NCI-H774 (cell line): ENCODE results near the gene GNB2.
A peak's percentile ranks its signal among the peaks of the same experiment; 100 is the strongest.
"Not testable (repeated sequence)": the region's sequence is repeated elsewhere in the genome, so short reads cannot be mapped to it uniquely, and the experiment has no call there.

Experiments
- DNase-seq: peaks from one replicate; lab custom pipeline; 2025; lab: John Stamatoyannopoulos, UW

GNB2 gene

DNA sequence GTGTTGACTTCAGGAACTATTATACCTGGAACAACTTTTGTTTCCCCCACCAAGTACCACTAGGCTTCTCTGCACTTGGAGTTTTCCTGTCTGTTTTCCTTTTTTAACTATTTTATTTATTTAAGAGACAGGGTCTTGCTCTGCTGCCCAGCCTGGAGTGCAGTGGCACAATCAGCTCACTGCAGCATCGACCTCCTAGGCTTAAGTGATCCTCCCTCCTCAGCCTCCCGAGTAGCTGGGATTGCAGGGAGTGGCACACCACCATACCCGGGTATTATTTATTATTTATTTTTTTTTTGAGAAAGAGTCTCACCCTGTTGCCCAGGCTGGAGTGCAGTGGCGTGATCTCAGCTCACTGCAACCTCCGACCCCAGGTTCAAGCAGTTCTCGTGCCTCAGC lies 22.6 kb downstream of the GNB2 start:
- no peak for DNase-seq

DNA sequence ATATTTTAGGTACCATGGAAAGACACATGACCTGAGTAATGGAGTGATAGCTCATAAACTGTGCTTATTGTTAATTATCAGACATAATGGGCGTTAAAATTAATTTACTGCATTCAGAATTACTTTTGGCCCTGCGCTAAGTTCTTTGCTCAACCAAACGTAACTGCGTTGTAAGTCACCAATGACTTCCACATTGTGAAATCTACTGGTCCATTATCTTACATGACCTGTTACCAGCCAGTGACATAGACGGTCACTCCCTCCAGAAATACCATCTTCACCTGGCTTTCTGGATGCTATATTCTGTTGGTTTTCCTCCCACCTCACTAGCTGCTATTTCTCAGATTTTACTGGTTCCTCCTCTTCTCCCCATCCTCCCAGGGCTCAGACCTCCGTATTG lies 25.5 kb downstream of the GNB2 start:
- no peak for DNase-seq

DNA sequence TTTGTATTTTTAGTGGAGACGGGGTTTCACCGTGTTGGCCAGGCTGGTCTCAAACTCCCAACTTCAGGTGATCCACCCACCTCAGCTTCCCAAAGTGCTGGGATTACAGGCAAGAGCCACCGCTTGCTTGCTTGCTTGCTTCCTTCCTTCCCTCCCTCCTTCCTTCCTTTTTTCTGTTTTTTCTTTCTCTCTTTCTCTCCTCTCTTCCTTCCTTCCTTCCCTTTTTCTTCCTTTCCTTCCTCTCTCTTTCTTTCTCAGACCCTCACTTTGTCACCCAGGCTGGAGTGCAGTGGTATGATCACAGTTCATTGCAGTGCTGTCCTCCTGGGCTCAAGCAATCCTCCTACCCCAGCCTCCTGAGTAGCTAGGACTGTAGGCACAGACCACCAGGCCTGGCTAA lies 27.5 kb downstream of the GNB2 start:
- DNase-seq, result not testable (repeated sequence)

DNA sequence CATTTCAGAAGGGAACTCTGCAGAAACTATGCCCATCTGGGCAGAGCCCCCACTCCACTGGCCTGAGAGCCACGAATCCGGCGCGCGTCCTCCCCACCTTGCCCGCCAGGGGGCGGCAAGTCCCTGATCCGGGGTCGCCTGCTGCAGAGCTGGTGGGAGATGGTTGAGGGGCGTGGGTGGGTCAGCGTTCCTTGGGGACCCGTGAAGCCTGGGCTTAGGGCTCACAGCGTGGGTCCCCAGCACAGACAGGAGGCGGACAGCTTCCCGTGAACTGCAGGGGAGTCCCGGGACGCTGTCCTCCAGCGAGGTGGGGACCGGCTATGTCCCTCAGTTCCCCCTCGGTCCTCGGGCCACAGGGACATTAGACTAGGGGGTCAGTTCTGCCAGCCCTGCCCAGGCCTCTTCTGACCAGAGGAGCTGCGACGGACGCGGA lies 31.8 kb downstream of the GNB2 start:
- peak; percentile 53 for DNase-seq

DNA sequence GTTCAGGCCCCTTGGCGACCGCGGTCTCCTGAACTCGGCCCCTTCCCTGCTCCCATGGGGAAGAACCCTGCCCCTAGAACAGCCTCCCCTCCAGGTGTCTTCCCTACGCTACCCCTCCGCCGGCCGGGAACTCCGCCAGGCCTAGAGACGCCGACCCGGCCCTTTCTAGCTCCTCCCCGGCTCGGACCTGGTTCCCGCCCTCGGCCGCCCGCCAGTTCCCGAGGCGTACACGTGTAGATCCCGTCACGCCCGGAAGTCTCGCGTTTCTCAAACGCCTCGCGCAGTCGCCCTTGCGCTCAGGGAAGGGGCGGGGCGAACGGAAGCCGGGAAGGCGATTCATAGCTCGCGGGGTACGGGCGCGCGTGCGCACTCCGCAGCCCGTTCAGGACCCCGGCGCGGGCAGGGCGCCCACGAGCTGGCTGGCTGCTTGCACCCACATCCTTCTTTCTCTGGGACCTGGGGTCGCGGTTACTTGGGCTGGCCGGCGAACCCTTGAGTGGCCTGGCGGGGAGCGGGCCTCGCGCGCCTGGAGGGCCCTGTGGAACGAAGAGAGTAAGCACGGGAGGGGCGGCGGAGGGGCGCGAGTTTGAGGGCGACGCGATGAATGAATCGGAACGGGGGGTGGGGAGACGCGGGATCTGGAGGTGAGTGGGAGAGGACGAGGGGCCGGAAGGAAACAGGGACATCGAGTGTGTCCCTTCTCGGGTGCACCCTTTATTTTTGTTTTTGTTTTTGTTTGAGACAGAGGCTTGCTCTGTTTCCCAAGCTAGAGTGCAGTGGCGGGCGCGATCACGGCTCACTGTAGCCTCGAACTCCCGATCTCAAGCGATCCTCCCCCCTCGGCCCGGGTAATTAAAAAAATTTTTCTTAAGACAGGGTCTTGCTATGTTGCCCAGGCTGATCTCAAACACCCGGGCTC lies 32.5 kb downstream of the GNB2 start, which contains the start of gene POP7:
Gene POP7 (plus strand): TSS at position 369 of the 919 bp plus-strand sequence. CDS start 710 bp downstream, outside the sequence.
- DNase-seq, result peak; percentile 97

DNA sequence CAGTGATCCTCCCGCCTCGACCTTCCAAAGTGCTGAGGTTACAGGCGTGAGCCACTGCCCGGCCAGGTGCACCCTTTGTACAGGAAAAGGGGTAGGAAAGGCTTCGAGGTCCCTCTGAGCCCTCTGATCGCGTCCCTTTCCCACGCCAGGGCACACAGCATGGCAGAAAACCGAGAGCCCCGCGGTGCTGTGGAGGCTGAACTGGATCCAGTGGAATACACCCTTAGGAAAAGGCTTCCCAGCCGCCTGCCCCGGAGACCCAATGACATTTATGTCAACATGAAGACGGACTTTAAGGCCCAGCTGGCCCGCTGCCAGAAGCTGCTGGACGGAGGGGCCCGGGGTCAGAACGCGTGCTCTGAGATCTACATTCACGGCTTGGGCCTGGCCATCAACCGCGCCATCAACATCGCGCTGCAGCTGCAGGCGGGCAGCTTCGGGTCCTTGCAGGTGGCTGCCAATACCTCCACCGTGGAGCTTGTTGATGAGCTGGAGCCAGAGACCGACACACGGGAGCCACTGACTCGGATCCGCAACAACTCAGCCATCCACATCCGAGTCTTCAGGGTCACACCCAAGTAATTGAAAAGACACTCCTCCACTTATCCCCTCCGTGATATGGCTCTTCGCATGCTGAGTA lies 33.3 kb downstream of the GNB2 start:
- DNase-seq, result no peak

DNA sequence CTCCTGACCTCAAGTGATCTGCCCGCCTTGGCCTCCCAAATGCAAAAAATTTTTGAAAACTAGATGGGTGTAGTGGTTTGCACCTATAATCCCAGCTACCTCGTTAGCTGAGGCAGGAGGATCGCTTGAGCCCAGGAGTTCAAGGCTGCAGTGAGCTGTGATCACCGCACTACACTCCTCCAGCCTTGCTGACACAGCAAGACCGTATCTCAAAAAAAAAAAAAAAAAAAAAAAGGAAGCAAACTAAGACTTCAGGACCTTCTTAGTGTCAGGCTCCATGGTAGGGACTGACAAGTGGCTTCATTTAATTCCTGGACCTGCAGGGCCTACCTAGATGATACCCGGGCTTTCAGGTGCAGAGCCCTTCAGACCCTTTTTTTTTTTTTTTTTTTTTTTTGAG lies 34.9 kb downstream of the GNB2 start:
- DNase-seq, result no peak

GRCh38 chr7:100710452-100710851 lies 36.9 kb downstream of the GNB2 start:
- no peak for DNase-seq

GRCh38 chr7:100711369-100711768 lies 37.8 kb downstream of the GNB2 start:
- DNase-seq, result no peak

DNA sequence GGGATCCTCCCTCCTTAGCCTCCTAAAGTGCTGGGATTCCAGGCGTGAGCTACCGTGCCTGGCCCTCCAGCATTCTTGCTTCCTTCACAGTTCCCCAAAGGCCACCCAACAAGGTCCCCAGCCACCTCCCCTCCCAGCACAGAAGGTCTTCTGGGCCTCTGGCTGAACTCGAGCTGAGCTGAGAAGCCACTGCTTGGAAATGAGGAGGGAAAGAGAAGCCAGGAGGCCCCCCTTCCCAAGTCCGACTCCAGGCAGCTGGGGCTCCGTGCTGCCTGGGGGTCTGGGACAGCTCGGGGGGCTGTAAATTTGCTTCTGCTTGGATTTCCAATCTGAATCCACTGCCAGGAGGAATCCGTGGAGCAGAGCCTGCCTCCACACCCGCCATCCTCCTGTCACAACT lies 41.2 kb downstream of the GNB2 start:
- DNase-seq, result no peak

DNA sequence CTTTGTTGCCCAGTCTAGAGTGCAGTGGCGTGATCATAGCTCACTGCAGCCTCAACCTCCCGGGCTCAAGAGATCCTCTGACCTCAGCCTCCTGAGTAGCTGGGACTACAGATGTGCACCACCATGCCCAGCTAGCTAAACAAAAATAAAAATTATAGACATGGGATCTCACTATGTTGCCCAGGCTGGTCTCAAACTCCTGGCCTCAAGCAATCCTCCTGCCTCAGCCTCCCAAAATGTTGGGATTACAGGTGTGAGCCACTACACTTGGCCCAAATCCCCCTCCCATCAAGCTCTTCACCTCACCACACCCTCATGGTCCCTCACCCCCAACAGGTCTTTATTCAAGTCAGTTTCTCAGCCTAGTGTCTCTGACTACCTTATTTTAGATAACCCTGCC lies 43.5 kb downstream of the GNB2 start:
- DNase-seq, result not testable (repeated sequence)

GRCh38 chr7:100719523-100720278 lies 46.2 kb downstream of the GNB2 start:
- DNase-seq, result no peak

DNA sequence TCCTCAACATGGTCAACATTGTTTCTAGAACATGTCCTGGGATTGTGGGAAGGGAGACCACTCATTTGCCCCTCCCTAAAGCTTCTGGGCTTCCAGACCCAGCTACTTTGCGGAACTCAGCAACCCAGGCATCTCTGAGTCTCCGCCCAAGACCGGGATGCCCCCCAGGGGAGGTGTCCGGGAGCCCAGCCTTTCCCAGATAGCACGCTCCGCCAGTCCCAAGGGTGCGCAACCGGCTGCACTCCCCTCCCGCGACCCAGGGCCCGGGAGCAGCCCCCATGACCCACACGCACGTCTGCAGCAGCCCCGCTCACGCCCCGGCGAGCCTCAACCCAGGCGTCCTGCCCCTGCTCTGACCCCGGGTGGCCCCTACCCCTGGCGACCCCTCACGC lies 46.7 kb downstream of the GNB2 start, which contains the start of gene EPO:
Gene EPO (plus strand): TSS at position 190 of the 392 bp plus-strand sequence. CDS start 513 bp downstream, outside the sequence.
- no peak for DNase-seq

GRCh38 chr7:100720671-100721504 lies 47.3 kb downstream of the GNB2 start:
- no peak for DNase-seq

DNA sequence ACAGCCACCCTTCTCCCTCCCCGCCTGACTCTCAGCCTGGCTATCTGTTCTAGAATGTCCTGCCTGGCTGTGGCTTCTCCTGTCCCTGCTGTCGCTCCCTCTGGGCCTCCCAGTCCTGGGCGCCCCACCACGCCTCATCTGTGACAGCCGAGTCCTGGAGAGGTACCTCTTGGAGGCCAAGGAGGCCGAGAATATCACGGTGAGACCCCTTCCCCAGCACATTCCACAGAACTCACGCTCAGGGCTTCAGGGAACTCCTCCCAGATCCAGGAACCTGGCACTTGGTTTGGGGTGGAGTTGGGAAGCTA lies 47.9 kb downstream of the GNB2 start:
- DNase-seq, result no peak

GRCh38 chr7:100722480-100723212 lies 49.1 kb downstream of the GNB2 start:
- no peak for DNase-seq

- no peak for DNase-seq
These were observed 50.3 kb downstream of the GNB2 start for GRCh38 chr7:100723732-100724275.

DNA sequence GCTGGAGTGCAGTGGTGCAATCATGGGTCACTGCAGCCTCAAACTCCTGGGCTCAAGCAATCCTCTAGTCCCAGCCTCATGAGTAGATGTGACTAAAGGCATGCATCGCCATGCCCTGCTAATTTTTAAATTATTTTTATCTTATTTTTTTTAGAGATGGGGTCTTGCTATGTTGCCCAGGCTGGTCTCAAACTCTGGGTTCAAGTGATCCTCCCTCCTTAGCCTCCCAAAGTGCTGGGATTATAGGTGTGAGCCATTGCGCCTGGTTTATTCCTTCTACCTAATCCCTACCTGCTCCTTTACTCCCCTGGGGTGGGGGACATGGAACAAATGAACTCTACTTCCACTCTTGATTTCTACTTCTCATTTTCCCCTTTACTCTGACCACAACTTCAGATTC lies 50.8 kb downstream of the GNB2 start:
- not testable (repeated sequence) for DNase-seq

DNA sequence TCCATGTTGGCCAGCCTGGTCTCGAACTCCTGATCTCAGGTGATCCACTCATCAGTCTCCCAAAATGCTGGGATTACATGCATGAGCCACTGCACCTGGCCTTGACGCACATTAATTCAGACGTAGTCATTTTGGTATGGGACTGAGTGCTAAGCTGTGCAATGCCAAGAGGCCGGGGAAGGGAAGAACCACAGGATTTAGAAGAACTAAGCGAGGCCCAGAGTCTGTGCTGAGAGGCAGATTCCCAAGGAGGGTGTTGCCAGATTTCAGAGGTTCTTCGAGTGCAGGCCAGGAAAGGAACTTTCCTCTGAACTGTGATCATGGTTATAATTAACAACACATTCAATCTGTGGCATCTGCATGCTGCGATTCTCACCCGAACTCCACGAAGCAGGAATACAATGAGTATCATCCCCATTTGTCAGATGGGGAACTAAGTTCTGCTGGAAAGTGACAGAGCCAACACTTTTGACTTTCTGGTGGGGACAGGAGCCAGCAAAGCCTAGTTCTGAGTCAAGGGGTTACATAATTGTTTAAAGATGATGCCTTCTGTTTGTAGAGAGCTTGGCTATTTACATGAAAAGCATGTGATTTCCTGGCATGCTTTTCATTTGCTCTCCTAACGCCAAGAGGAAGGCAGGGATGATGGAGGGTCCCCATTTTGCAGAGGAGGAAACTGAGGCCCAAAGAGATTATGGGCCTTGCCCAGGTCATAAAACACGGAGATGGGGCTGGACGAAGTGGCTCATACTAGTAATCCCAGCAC lies 53.6 kb downstream of the GNB2 start:
- no peak for DNase-seq

- DNase-seq, result no peak
These were observed 54.7 kb downstream of the GNB2 start for GRCh38 chr7:100728196-100728595.
